NCI-H1092 (cell line): ENCODE data around the gene HDAC9.

Experiments used
- DNase-seq: peaks from one replicate; lab custom pipeline; 2025; lab: John Stamatoyannopoulos, UW

HDAC9 gene

GRCh38 chr7:18788026-18788425, 292.5 kb downstream of the HDAC9 start:
- DNase-seq, result no peak

- no peak for DNase-seq
Observed at GRCh38 chr7:18792871-18793595, 297.5 kb downstream of the HDAC9 start.

- DNase-seq, result no peak
Observed at GRCh38 chr7:18796216-18796615, 300.7 kb downstream of the HDAC9 start.

- DNase-seq, result no peak
Observed at GRCh38 chr7:18798088-18798906, 302.7 kb downstream of the HDAC9 start.

- no peak for DNase-seq
Observed at GRCh38 chr7:18799899-18800298, 304.4 kb downstream of the HDAC9 start.

- no peak for DNase-seq
Observed at GRCh38 chr7:18803923-18804322, 308.4 kb downstream of the HDAC9 start.

GRCh38 chr7:18806177-18806576, 310.6 kb downstream of the HDAC9 start:
- no peak for DNase-seq

GRCh38 chr7:18808026-18808425, 312.5 kb downstream of the HDAC9 start:
- no peak for DNase-seq

GRCh38 chr7:18815261-18815960, 319.9 kb downstream of the HDAC9 start:
- no peak for DNase-seq

GRCh38 chr7:18820981-18821380, 325.4 kb downstream of the HDAC9 start:
- no peak for DNase-seq

GRCh38 chr7:18821554-18821953, 326.0 kb downstream of the HDAC9 start:
- DNase-seq, result no peak

- no peak for DNase-seq
Observed at GRCh38 chr7:18824157-18824556, 328.6 kb downstream of the HDAC9 start.

GRCh38 chr7:18828260-18828993, 332.9 kb downstream of the HDAC9 start:
- no peak for DNase-seq

- DNase-seq, result no peak
Observed at GRCh38 chr7:18828994-18829857, 333.7 kb downstream of the HDAC9 start.

- DNase-seq, result no peak
Observed at GRCh38 chr7:18829858-18830285, 334.3 kb downstream of the HDAC9 start.

GRCh38 chr7:18831419-18831818, 335.9 kb downstream of the HDAC9 start:
- no peak for DNase-seq

GRCh38 chr7:18831943-18832342, 336.4 kb downstream of the HDAC9 start:
- no peak for DNase-seq

- no peak for DNase-seq
Observed at GRCh38 chr7:18834577-18834976, 339.0 kb downstream of the HDAC9 start.

GRCh38 chr7:18835001-18835690, 339.6 kb downstream of the HDAC9 start:
- no peak for DNase-seq

- DNase-seq, result no peak
Observed at GRCh38 chr7:18843979-18844378, 348.4 kb downstream of the HDAC9 start.
